ENCODE measurements around the gene HS3ST5.
"Not testable (repeated sequence)": the region's sequence is repeated elsewhere in the genome, so short reads cannot be mapped to it uniquely, and the experiment has no call there.

Gene HS3ST5

GRCh38 chr6:114154812-114155211 lies 188.0 kb downstream of the HS3ST5 start:
- Histone ChIP-seq H4K20me1 (ENCODE audit: insufficient read depth, low read length) (no peaks in the 10 kb centered on the region), H3K9me3 (ENCODE audit: insufficient read depth, low read length) (no peaks in the 10 kb centered on the region), H3K9ac (ENCODE audit: low read length) (no peak overlapping the region), H3K4me1 (ENCODE audit: low read length) (no peaks in the 10 kb centered on the region), H3K79me2 (ENCODE audit: low read length) (no peaks in the 10 kb centered on the region), H3K36me3 (replicated peaks; ENCODE audit: low read depth, low read length) (no peaks in the 10 kb centered on the region), H3K27ac (ENCODE audit: low read length) (no peak overlapping the region), H3K4me2 (ENCODE audit: low read length) (no peak overlapping the region), H3K27me3 (ENCODE audit: low read depth, low read length) (no peaks in the 10 kb centered on the region), H3K4me3 (ENCODE audit: low read length) (no peak overlapping the region), H2AFZ (ENCODE audit: low read depth, low read length) (no peak overlapping the region)
- TF ChIP-seq CTCF (IDR thresholded peaks at IDR 0.05; ENCODE audit: low read depth, low read length) (no peak), EZH2phosphoT487 (IDR thresholded peaks at IDR 0.05; ENCODE audit: low read depth) (no peak)

GRCh38 chr6:114153448-114153847 lies 189.4 kb downstream of the HS3ST5 start:
- no peaks in the 10 kb centered on the region for H3K27me3 ChIP-seq (ENCODE audit: low read depth, low read length)
- H3K27ac ChIP-seq (ENCODE audit: low read length) = no peak overlapping the region
- TF ChIP-seq CTCF (IDR thresholded peaks at IDR 0.05; ENCODE audit: low read depth, low read length) (no peak), EZH2phosphoT487 (IDR thresholded peaks at IDR 0.05; ENCODE audit: low read depth) (no peak)
- H3K79me2 ChIP-seq (ENCODE audit: low read length) = no peaks in the 10 kb centered on the region
- no peaks in the 10 kb centered on the region for H3K9me3 ChIP-seq (ENCODE audit: insufficient read depth, low read length)
- no peak overlapping the region for H3K9ac ChIP-seq (ENCODE audit: low read length)
- H2AFZ ChIP-seq (ENCODE audit: low read depth, low read length) = no peak overlapping the region
- H3K4me2 ChIP-seq (ENCODE audit: low read length) = no peak overlapping the region
- no peaks in the 10 kb centered on the region for H4K20me1 ChIP-seq (ENCODE audit: insufficient read depth, low read length)
- no peaks in the 10 kb centered on the region for H3K36me3 ChIP-seq (replicated peaks; ENCODE audit: low read depth, low read length)
- H3K4me3 ChIP-seq (ENCODE audit: low read length) = no peak overlapping the region
- H3K4me1 ChIP-seq (ENCODE audit: low read length) = no peaks in the 10 kb centered on the region

GRCh38 chr6:114151064-114151690 lies 191.6 kb downstream of the HS3ST5 start:
- Histone ChIP-seq H3K9me3 (ENCODE audit: insufficient read depth, low read length) (no peaks in the 10 kb centered on the region), H3K9ac (ENCODE audit: low read length) (no peak overlapping the region), H3K4me1 (ENCODE audit: low read length) (no peaks in the 10 kb centered on the region), H3K36me3 (replicated peaks; ENCODE audit: low read depth, low read length) (no peaks in the 10 kb centered on the region), H4K20me1 (ENCODE audit: insufficient read depth, low read length) (no peaks in the 10 kb centered on the region), H3K27me3 (ENCODE audit: low read depth, low read length) (no peaks in the 10 kb centered on the region), H2AFZ (ENCODE audit: low read depth, low read length) (no peak overlapping the region), H3K4me2 (ENCODE audit: low read length) (no peak overlapping the region), H3K4me3 (ENCODE audit: low read length) (no peak overlapping the region), H3K27ac (ENCODE audit: low read length) (no peak overlapping the region), H3K79me2 (ENCODE audit: low read length) (no peaks in the 10 kb centered on the region)
- TF ChIP-seq CTCF (IDR thresholded peaks at IDR 0.05; ENCODE audit: low read depth, low read length) (no peak), EZH2phosphoT487 (IDR thresholded peaks at IDR 0.05; ENCODE audit: low read depth) (no peak)

GRCh38 chr6:114149182-114149581 lies 193.6 kb downstream of the HS3ST5 start:
- H3K79me2 ChIP-seq (ENCODE audit: low read length); H3K27ac ChIP-seq (ENCODE audit: low read length); H3K36me3 ChIP-seq (replicated peaks; ENCODE audit: low read depth, low read length); H3K4me2 ChIP-seq (ENCODE audit: low read length); H3K4me3 ChIP-seq (ENCODE audit: low read length); H2AFZ ChIP-seq (ENCODE audit: low read depth, low read length); H4K20me1 ChIP-seq (ENCODE audit: insufficient read depth, low read length); H3K27me3 ChIP-seq (ENCODE audit: low read depth, low read length); H3K9me3 ChIP-seq (ENCODE audit: insufficient read depth, low read length); H3K9ac ChIP-seq (ENCODE audit: low read length); H3K4me1 ChIP-seq (ENCODE audit: low read length): not testable (repeated sequence)

Data from OCI-LY3 (cell line).